HepG2 (cell line): ENCODE results near the gene MSANTD2.

Source experiments
- CTCF ChIP-seq: sonication (generic); formaldehyde crosslinking; IDR thresholded peaks from 2 replicates; pipeline ENCODE4 v1.5.0; 2020; ENCODE audit warnings: mild to moderate bottlenecking, missing genetic modification reagents, moderate library complexity
- GABPA ChIP-seq, 2 experiments: IDR thresholded peaks; 2 replicates each; pipeline ENCODE4 v1.6.1; 2011 to 2016; ENCODE audit warnings: low read depth in 2 of 2, low read length in 1 of 2, missing biosample characterization in 1 of 2, missing genetic modification characterization in 1 of 2
- POLR2AphosphoS5 ChIP-seq: IDR thresholded peaks from 2 replicates; pipeline ENCODE4 v1.6.1; 2012; ENCODE audit warnings: low read depth, low read length
- RAD51 ChIP-seq: fragments of 450-650 bp; IDR thresholded peaks from 2 replicates; pipeline ENCODE4 v1.6.1; 2016; ENCODE audit warnings: borderline replicate concordance
- ZBTB2 ChIP-seq: sonication (generic); formaldehyde crosslinking; IDR thresholded peaks from 2 replicates; pipeline ENCODE4 v1.8.0; 2022; ENCODE audit warnings: low read depth, missing genetic modification reagents
- ZNF317 ChIP-seq: sonication (generic); formaldehyde crosslinking; IDR thresholded peaks from 2 replicates; pipeline ENCODE4 v1.5.0; 2020; ENCODE audit warnings: mild to moderate bottlenecking, missing genetic modification reagents

GRCh38 chr11:124840666-124841065 is 40.5 kb upstream of the MSANTD2 start:
- TF ChIP-seq RAD51 (no peak), CTCF (CRISPR knock-in tag) (no peak), GABPA (IDR thresholded peaks at IDR 0.05; ENCODE audit: low read depth, low read length) (no peak), GABPA (CRISPR knock-in tag; IDR thresholded peaks at IDR 0.05; ENCODE audit: low read depth) (no peak), ZBTB2 (no peak), POLR2AphosphoS5 (no peak), ZNF317 (no peak)
